Left ventricle myocardium inferior (tissue), 1 donor: Measurements from ENCODE around the gene ANKRD33B. TPM values are rescaled to one million over a fixed set of nuclear protein-coding genes. Genes with fewer than 3 reads are reported as not detected.

Experiments used
- DNase-seq: peaks from one replicate; pipeline ENCODE4 v3.0.0-alpha.2; 2020
- H3K27ac ChIP-seq: fragments of 200-600 bp; replicated peaks from 2 replicates; pipeline ENCODE4 v1.8.0; 2021
- H3K27me3 ChIP-seq: fragments of 200-600 bp; 2 replicates; pipeline ENCODE4 v1.8.0; 2021; ENCODE audit warnings: low read depth
- H3K36me3 ChIP-seq: fragments of 200-600 bp; 2 replicates; pipeline ENCODE4 v1.8.0; 2021
- H3K4me1 ChIP-seq: fragments of 200-600 bp; 2 replicates; pipeline ENCODE4 v1.8.0; 2021
- H3K4me3 ChIP-seq: fragments of 200-600 bp; 2 replicates; pipeline ENCODE4 v1.8.0; 2021; ENCODE audit warnings: mild to moderate bottlenecking, moderate library complexity
- H3K9me3 ChIP-seq: fragments of 200-600 bp; replicated peaks from 2 replicates; pipeline ENCODE4 v1.8.0; 2021
- intact Hi-C: fragments of 100-400 bp; cut with micrococcal nuclease; formaldehyde crosslinking; loops from one replicate; pipeline ENCODE4 v1.11.0; 2022
- total RNA-seq: library from RNA; stranded (reverse); fragmentation: NEBNext Ultra II Directional; extraction: Animal tissue kit (Norgen Biotek cat#: 25700); gene quantifications from one replicate; pipeline ENCODE4 v1.2.1, GENCODE V29; 2021
- TF ChIP-seq, protein P1 (sequence below): fragments of 200-600 bp; IDR thresholded peaks from 2 replicates; pipeline ENCODE4 v1.8.0; 2021; ENCODE audit warnings: antibody characterized with exemption, mild to moderate bottlenecking, borderline replicate concordance
- donor health status: DM: no; HTN: yes; CAD: no; lungs with severe emphysema.

Gene ANKRD33B
- total RNA-seq, 1 donor from 2014 or later, result 15.2 TPM

DNA sequence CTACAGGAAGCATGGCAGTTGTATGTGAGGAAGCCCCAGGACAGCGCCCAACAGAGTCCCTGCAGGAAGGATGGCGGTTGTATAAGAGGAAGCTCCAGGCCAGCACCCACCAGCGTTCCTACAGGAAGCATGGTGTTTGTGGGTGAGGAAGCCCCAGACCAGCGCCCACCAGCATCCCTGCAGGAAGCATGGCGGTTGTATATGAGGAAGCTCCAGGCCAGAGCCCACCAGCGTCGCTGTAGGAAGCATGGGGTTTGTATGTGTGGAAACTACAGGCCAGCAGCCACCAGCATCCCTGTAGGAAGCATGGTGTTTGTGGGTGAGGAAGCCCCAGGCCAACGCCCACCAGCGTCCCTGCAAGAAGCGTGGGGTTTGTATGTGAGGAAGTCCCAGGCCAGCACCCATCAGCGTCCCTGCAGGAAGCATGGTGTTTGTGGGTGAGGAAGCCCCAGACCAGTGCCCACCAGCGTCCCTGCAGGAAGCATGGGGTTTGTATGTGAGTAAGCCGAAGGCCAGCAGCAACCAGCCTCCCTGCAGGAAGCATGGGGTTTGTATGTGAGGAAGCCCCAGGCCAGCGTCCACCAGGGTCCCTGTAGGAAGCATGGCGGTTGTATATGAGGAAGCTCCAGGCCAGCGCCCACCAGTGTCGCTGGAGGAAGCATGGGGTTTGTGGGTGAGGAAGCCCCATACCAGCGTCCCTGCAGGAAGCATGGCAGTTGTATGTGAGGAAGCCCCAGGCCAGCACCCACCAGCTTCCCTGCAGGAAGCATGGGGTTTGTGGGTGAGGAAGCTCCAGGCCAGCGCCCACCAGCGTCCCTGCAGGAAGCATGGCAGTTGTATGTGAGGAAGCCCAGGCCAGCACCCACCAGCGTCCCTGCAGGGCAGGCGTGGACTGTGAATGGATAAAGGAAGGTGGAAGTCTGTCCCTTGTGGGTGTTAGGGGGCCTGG lies 118.1 kb downstream of the ANKRD33B start:
- H3K4me1 ChIP-seq, result peaks cover 5% of the 10 kb centered on the region
- peaks cover 50% of the 10 kb centered on the region for H3K36me3 ChIP-seq
- DNase-seq, result no peak
- no peaks in the 10 kb centered on the region for H3K27me3 ChIP-seq
- intact Hi-C loops, result no loop called here
- no peak overlapping the region for H3K27ac ChIP-seq
- peaks cover 10% of the 10 kb centered on the region for H3K9me3 ChIP-seq
- no peak overlapping the region for H3K4me3 ChIP-seq
- TF ChIP-seq, protein P1, sequence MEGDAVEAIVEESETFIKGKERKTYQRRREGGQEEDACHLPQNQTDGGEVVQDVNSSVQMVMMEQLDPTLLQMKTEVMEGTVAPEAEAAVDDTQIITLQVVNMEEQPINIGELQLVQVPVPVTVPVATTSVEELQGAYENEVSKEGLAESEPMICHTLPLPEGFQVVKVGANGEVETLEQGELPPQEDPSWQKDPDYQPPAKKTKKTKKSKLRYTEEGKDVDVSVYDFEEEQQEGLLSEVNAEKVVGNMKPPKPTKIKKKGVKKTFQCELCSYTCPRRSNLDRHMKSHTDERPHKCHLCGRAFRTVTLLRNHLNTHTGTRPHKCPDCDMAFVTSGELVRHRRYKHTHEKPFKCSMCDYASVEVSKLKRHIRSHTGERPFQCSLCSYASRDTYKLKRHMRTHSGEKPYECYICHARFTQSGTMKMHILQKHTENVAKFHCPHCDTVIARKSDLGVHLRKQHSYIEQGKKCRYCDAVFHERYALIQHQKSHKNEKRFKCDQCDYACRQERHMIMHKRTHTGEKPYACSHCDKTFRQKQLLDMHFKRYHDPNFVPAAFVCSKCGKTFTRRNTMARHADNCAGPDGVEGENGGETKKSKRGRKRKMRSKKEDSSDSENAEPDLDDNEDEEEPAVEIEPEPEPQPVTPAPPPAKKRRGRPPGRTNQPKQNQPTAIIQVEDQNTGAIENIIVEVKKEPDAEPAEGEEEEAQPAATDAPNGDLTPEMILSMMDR, result no peak

DNA sequence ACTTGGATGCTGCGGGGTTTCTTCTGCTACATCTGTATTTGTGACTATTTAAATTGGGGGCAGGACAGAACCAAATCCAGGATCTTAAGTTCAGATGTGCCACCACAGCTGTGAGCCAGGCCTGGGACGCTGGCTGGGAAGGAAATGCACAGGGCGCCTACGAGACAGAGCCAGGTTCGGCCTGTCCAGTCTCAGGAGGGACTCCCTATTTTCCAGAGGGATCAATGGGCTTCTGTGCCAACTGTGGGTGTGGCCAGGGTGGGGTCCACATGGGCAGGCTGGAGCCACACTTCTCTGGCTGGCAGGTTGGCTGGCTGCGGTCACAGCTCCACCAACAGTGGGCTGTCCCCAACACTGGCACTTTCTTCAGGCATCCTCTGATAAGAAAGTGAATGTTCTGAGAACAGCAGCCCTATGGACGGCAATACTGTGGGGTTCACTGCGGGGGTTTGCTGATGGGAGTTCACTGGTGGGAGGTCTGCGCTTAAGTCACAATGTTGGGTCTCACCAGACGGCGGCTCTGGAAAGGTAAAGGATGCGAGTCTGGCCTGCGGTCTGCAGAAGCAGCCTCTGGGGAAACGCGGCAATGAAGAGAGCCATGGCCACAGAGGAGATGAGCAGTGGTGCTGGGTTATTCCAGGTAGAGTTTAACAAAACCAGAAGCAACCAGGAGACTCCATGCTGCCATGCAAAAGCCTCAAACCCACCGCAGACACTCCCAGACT lies 119.1 kb downstream of the ANKRD33B start:
- Histone ChIP-seq H3K4me1 (peaks cover 5% of the 10 kb centered on the region), H3K4me3 (no peak overlapping the region), H3K27ac (no peak overlapping the region), H3K36me3 (peaks cover 41% of the 10 kb centered on the region), H3K27me3 (no peaks in the 10 kb centered on the region), H3K9me3 (peaks cover 6% of the 10 kb centered on the region)
- DNase-seq, result no peak
- TF ChIP-seq, protein P1, result no peak
- intact Hi-C loops, result no loop called here

DNA sequence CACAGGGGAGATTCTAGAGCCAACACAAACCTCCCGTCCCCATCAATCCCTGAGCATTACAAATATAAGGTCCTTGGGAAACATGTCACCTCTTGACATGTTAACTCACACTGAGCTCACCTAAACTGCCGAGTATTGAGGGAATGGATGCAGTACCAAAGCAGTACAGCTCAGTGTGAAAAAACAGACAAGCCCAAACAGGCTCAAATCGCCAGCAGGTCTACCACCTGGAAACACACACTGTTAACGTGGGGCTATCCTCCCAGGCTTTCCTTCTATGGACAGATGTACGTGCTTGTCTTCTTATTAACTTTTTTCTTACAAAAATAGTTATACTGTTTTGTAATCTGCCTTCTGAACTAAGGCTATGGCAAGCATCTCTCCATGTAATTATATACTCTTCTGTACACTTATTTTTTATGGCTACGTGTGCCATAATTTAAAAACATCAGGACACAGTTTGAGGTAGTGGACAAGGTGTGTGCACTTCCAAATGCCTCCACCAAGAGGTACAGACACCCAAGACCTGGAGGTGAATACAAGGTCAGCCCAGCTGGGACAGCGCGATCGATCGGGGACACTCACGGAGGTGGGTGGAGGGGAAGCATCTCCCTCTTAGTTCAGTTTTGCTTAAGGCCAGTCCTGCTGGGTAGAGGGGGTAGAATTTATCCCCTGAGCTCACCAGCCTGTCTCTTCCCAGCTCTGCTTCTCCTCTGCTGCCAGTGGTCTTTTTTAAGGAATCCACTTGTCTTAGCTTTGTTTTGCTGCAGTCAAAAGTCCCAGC lies 120.6 kb downstream of the ANKRD33B start:
- TF ChIP-seq, protein P1, result no peak
- Histone ChIP-seq H3K36me3 (peaks cover 32% of the 10 kb centered on the region), H3K27ac (no peak overlapping the region), H3K4me1 (peaks cover 10% of the 10 kb centered on the region), H3K4me3 (no peak overlapping the region), H3K27me3 (no peaks in the 10 kb centered on the region), H3K9me3 (peaks cover 6% of the 10 kb centered on the region)
- intact Hi-C loops, result no loop called here
- DNase-seq, result no peak

DNA sequence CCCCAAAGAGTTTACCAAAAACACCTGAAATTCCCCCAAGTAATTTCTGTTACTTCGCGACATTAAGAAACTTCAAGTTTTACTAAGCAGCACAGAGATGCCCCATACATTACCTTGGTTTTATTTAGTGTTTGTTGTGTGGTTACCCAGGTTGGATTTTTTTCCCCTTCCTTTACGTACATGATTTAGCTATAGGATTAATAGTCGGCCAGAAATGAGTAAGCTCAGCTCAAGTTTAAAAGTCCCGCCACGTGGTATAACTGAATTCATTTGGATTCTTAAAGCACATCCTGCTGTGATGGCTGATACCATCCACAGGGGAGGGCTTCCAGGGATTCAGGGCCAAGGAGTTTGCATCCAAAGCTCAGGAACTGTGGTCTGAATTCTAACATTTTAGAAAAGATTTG lies 121.2 kb downstream of the ANKRD33B start:
- no peak overlapping the region for H3K4me3 ChIP-seq
- H3K9me3 ChIP-seq, result peaks cover 6% of the 10 kb centered on the region
- H3K27ac ChIP-seq, result no peak overlapping the region
- intact Hi-C loops, result no loop called here
- peaks cover 9% of the 10 kb centered on the region for H3K4me1 ChIP-seq
- no peaks in the 10 kb centered on the region for H3K27me3 ChIP-seq
- TF ChIP-seq, protein P1, result no peak
- DNase-seq, result no peak
- peaks cover 26% of the 10 kb centered on the region for H3K36me3 ChIP-seq

DNA sequence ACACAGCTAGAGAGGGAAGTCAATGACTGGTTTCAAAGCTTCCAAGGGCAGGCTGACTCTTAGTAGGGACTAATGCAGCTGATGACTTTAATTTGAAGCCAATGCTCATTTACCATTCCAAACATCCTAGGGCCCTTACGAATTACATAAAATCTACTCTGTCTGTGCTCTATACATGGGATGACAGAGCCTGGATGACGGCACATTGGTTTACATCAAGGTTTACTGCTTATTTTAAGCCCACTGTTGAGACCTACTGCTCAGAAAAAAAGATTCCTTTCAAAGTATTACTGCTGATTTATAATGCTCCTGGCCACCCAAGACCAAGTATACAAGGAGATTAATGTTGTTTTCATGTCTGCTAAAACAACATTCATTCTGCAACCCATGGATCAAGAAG lies 123.0 kb downstream of the ANKRD33B start:
- intact Hi-C loops, result no loop called here
- TF ChIP-seq, protein P1, result no peak
- no peak overlapping the region for H3K4me3 ChIP-seq

More for the DNA sequence above, 123.0 kb downstream of the ANKRD33B start:
- peaks cover 6% of the 10 kb centered on the region for H3K9me3 ChIP-seq
- H3K27me3 ChIP-seq, result no peaks in the 10 kb centered on the region
- peaks cover 7% of the 10 kb centered on the region for H3K4me1 ChIP-seq
- H3K27ac ChIP-seq, result no peak overlapping the region
- DNase-seq, result no peak
- peaks cover 13% of the 10 kb centered on the region for H3K36me3 ChIP-seq
